ENCODE results near the gene PPP1R7. TPM values are rescaled to one million over a fixed set of nuclear protein-coding genes. Genes with fewer than 3 reads are reported as not detected.

The PPP1R7 gene
- total and polyA plus RNA-seq, 2 experiments from 2014 or later, result 53.1 to 107 TPM

- H3K27ac ChIP-seq, result no peak overlapping the region
- TF ChIP-seq EZH2phosphoT487 (IDR thresholded peaks at IDR 0.05; ENCODE audit: insufficient read depth, low read depth), result no peak
- TF ChIP-seq EZH2 (IDR thresholded peaks at IDR 0.05; ENCODE audit: insufficient read depth, poor library complexity, severe bottlenecking), result no peak
- H3K4me1 ChIP-seq (ENCODE audit: insufficient read depth), result peaks cover 13% of the 10 kb centered on the region
- H4K20me1 ChIP-seq (ENCODE audit: insufficient read depth), result no peaks in the 10 kb centered on the region
- in situ Hi-C loops (cut with MboI), result no loop called here
- no peaks in the 10 kb centered on the region for H3K27me3 ChIP-seq (replicated peaks; ENCODE audit: insufficient read depth)
- H3K9me3 ChIP-seq (ENCODE audit: low read depth), result no peaks in the 10 kb centered on the region
- H3K4me2 ChIP-seq (ENCODE audit: unreplicated experiment), result no peak overlapping the region
- H2AFZ ChIP-seq, result no peak overlapping the region
- H3K36me3 ChIP-seq (ENCODE audit: low read depth), result no peaks in the 10 kb centered on the region; the same call in 1 of the 2 replicates
- no peak overlapping the region for H3K4me3 ChIP-seq
- no peaks in the 10 kb centered on the region for H3K79me2 ChIP-seq (ENCODE audit: insufficient read depth)
- H3K9ac ChIP-seq, result no peak overlapping the region
- H3K9me2 ChIP-seq (ENCODE audit: insufficient read depth), result no peaks in the 10 kb centered on the region
- peaks cover 19% of the 10 kb centered on the region for H3F3A ChIP-seq (ENCODE audit: insufficient read depth)
- no peak for DNase-seq
- WGBS, 2 experiments (ENCODE audit: low coverage in 1 of 2, low lambda C conversion rate in 2 of 2, missing lambda C conversion rate in 2 of 2), result 94 to 95% methylated on average over 12 of the region's 12 CpGs
Measured at GRCh38 chr2:241177526-241178334, 27.5 kb downstream of the PPP1R7 start.

GRCh38 chr2:241178961-241179360 lies 28.7 kb downstream of the PPP1R7 start:
- no peaks in the 10 kb centered on the region for H3K9me2 ChIP-seq (ENCODE audit: insufficient read depth)
- H3K4me2 ChIP-seq (ENCODE audit: unreplicated experiment), result no peak overlapping the region
- no peak for DNase-seq
- H3K36me3 ChIP-seq (ENCODE audit: low read depth), result peaks cover 3% of the 10 kb centered on the region; the same call in 1 of the 2 replicates
- TF ChIP-seq EZH2phosphoT487 (IDR thresholded peaks at IDR 0.05; ENCODE audit: insufficient read depth, low read depth) (no peak), EZH2 (IDR thresholded peaks at IDR 0.05; ENCODE audit: insufficient read depth, poor library complexity, severe bottlenecking) (no peak)
- in situ Hi-C loops (cut with MboI), result no loop called here
- no peaks in the 10 kb centered on the region for H3K27me3 ChIP-seq (replicated peaks; ENCODE audit: insufficient read depth)
- H3K4me1 ChIP-seq (ENCODE audit: insufficient read depth), result peaks cover 13% of the 10 kb centered on the region
- no peak overlapping the region for H2AFZ ChIP-seq
- no peak overlapping the region for H3K4me3 ChIP-seq
- no peak overlapping the region for H3K9ac ChIP-seq
- no peak overlapping the region for H3K27ac ChIP-seq
- H3K9me3 ChIP-seq (ENCODE audit: low read depth), result no peaks in the 10 kb centered on the region
- WGBS, 2 experiments (ENCODE audit: low coverage in 1 of 2, low lambda C conversion rate in 2 of 2, missing lambda C conversion rate in 2 of 2), result 32% methylated on average over 4 of the region's 4 CpGs
- no peaks in the 10 kb centered on the region for H3K79me2 ChIP-seq (ENCODE audit: insufficient read depth)
- H3F3A ChIP-seq (ENCODE audit: insufficient read depth), result peaks cover 19% of the 10 kb centered on the region
- H4K20me1 ChIP-seq (ENCODE audit: insufficient read depth), result no peaks in the 10 kb centered on the region

GRCh38 chr2:241179899-241180298 lies 29.6 kb downstream of the PPP1R7 start:
- DNase-seq, result peak; percentile 87
- peaks cover 13% of the 10 kb centered on the region for H3K4me1 ChIP-seq (ENCODE audit: insufficient read depth)
- no peak overlapping the region for H2AFZ ChIP-seq
- peaks cover 3% of the 10 kb centered on the region; the same call in 1 of the 2 replicates for H3K36me3 ChIP-seq (ENCODE audit: low read depth)
- H3F3A ChIP-seq (ENCODE audit: insufficient read depth), result peaks cover 19% of the 10 kb centered on the region
- H3K27ac ChIP-seq, result peak overlapping the region; percentile 48
- WGBS, 2 experiments (ENCODE audit: low coverage in 1 of 2, low lambda C conversion rate in 2 of 2, missing lambda C conversion rate in 2 of 2), result 11 to 15% methylated on average over 4 of the region's 4 CpGs
- no peak overlapping the region for H3K4me2 ChIP-seq (ENCODE audit: unreplicated experiment)
- no peaks in the 10 kb centered on the region for H4K20me1 ChIP-seq (ENCODE audit: insufficient read depth)
- H3K9ac ChIP-seq, result no peak overlapping the region
- H3K9me3 ChIP-seq (ENCODE audit: low read depth), result no peaks in the 10 kb centered on the region
- no peak overlapping the region for H3K4me3 ChIP-seq
- no peaks in the 10 kb centered on the region for H3K27me3 ChIP-seq (replicated peaks; ENCODE audit: insufficient read depth)
- in situ Hi-C loops (cut with MboI), result no loop called here
- no peaks in the 10 kb centered on the region for H3K9me2 ChIP-seq (ENCODE audit: insufficient read depth)
- H3K79me2 ChIP-seq (ENCODE audit: insufficient read depth), result no peaks in the 10 kb centered on the region
- TF ChIP-seq EZH2phosphoT487 (IDR thresholded peaks at IDR 0.05; ENCODE audit: insufficient read depth, low read depth) (no peak), EZH2 (IDR thresholded peaks at IDR 0.05; ENCODE audit: insufficient read depth, poor library complexity, severe bottlenecking) (no peak)

GRCh38 chr2:241180495-241180894 lies 30.2 kb downstream of the PPP1R7 start:
- Histone ChIP-seq H3K4me1 (ENCODE audit: insufficient read depth) (peaks cover 13% of the 10 kb centered on the region), H3F3A (ENCODE audit: insufficient read depth) (peaks cover 19% of the 10 kb centered on the region), H3K79me2 (ENCODE audit: insufficient read depth) (no peaks in the 10 kb centered on the region), H3K9ac (no peak overlapping the region), H3K9me2 (ENCODE audit: insufficient read depth) (no peaks in the 10 kb centered on the region), H3K27ac (no peak overlapping the region), H3K4me2 (ENCODE audit: unreplicated experiment) (no peak overlapping the region), H3K9me3 (ENCODE audit: low read depth) (no peaks in the 10 kb centered on the region), H2AFZ (no peak overlapping the region), H3K4me3 (no peak overlapping the region), H4K20me1 (ENCODE audit: insufficient read depth) (no peaks in the 10 kb centered on the region), H3K27me3 (replicated peaks; ENCODE audit: insufficient read depth) (no peaks in the 10 kb centered on the region), H3K36me3 (ENCODE audit: low read depth) (peaks cover 3% of the 10 kb centered on the region; the same call in 1 of the 2 replicates)
- in situ Hi-C loops (cut with MboI), result no loop called here
- no peak for DNase-seq
- 89 to 90% methylated on average over 12 of the region's 12 CpGs for WGBS, 2 experiments (ENCODE audit: low coverage in 1 of 2, low lambda C conversion rate in 2 of 2, missing lambda C conversion rate in 2 of 2)
- TF ChIP-seq EZH2phosphoT487 (IDR thresholded peaks at IDR 0.05; ENCODE audit: insufficient read depth, low read depth), result no peak
- TF ChIP-seq EZH2 (IDR thresholded peaks at IDR 0.05; ENCODE audit: insufficient read depth, poor library complexity, severe bottlenecking), result no peak

Measured in GM23248 (cell line).